HCT116 (cell line): ENCODE data around the gene CCNJ.

Experiments used
- ATF3 ChIP-seq: IDR thresholded peaks from 2 replicates; pipeline ENCODE4 v1.6.1; 2012
- EZH2 ChIP-seq: fragments of 200-600 bp; sonication (generic); IDR thresholded peaks from 2 replicates; pipeline ENCODE4 v1.6.1; 2017; ENCODE audit warnings: antibody characterized with exemption, mixed run types
- JUND ChIP-seq: IDR thresholded peaks from 2 replicates; pipeline ENCODE4 v1.6.1; 2012
- POLR2A ChIP-seq: IDR thresholded peaks from 2 replicates; pipeline ENCODE4 v1.7.0; 2011; ENCODE audit warnings: borderline replicate concordance; ENCODE audit not compliant: insufficient read depth, insufficient read length; ENCODE audit errors: extremely low read depth
- SP1 ChIP-seq: IDR thresholded peaks from 2 replicates; pipeline ENCODE4 v1.6.1; 2012; ENCODE audit warnings: low read depth
- TF ChIP-seq, protein P1 (sequence below): IDR thresholded peaks from 2 replicates; pipeline ENCODE4 v1.6.1; 2012

DNA sequence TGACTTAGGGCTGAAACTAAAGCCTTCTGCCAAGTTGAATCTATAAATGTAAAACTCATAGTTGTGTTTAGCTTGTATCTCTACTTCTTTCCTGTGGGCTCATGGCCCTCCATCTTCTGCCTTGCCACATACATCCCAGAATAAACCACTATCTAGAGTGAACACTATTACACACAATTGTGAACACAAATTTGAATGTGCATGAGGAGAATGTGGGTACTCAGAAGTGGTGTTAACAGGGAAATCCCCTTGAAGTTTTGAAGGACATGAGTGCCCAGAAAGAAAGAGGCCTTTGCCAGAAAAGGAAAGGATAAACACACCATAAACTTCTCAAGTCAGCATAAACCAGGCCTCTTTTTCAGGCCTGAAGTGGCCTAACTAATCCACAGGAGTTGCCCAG, 20.2 kb upstream of the CCNJ start:
- TF ChIP-seq ATF3 (no peak), POLR2A (no peak), SP1 (no peak), EZH2 (no peak), JUND (no peak)
- TF ChIP-seq, protein P1, sequence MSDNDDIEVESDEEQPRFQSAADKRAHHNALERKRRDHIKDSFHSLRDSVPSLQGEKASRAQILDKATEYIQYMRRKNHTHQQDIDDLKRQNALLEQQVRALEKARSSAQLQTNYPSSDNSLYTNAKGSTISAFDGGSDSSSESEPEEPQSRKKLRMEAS = no peak
